ENCODE measurements around the gene RYR1.

RYR1 gene

GRCh38 chr19:38430931-38431330, 2.6 kb upstream of the RYR1 start:
- H3K9me3 ChIP-seq, result no peaks in the 10 kb centered on the region
- peaks cover 66% of the 10 kb centered on the region for H3K27me3 ChIP-seq
- H3K4me1 ChIP-seq (ENCODE audit: control insufficient read depth in 1 of 2, insufficient read depth in 1 of 2, low read depth in 1 of 2, low read length in 1 of 2), result peaks cover 11 to 18% of the 10 kb centered on the region in 2 experiments
- H3K4me3 ChIP-seq (ENCODE audit: low read depth in 1 of 2, low read length in 1 of 2), result no peak overlapping the region
- no peaks in the 10 kb centered on the region for H3K36me3 ChIP-seq
- TF ChIP-seq CTCF (IDR thresholded peaks at IDR 0.05), result no peak
- no peak overlapping the region for H3K27ac ChIP-seq

- H3K4me1 ChIP-seq (ENCODE audit: control insufficient read depth in 1 of 2, insufficient read depth in 1 of 2, low read depth in 1 of 2, low read length in 1 of 2), result peaks cover 4 to 8% of the 10 kb centered on the region in 2 experiments
- H3K27ac ChIP-seq, result no peak overlapping the region
- no peaks in the 10 kb centered on the region for H3K36me3 ChIP-seq
- H3K4me3 ChIP-seq (ENCODE audit: low read depth in 1 of 2, low read length in 1 of 2), result no peak overlapping the region
- H3K9me3 ChIP-seq, result no peaks in the 10 kb centered on the region
- H3K27me3 ChIP-seq, result peaks cover 60% of the 10 kb centered on the region
- no peak for TF ChIP-seq CTCF (IDR thresholded peaks at IDR 0.05)
Observed at GRCh38 chr19:38434549-38435051, 1.1 kb downstream of the RYR1 start.

GRCh38 chr19:38437295-38437694, 3.8 kb downstream of the RYR1 start:
- Histone ChIP-seq H3K4me1 (ENCODE audit: control insufficient read depth in 1 of 2, insufficient read depth in 1 of 2, low read depth in 1 of 2, low read length in 1 of 2) (peaks cover 4 to 8% of the 10 kb centered on the region in 2 experiments), H3K27me3 (peaks cover 39% of the 10 kb centered on the region), H3K36me3 (no peaks in the 10 kb centered on the region), H3K9me3 (no peaks in the 10 kb centered on the region), H3K4me3 (ENCODE audit: low read depth in 1 of 2, low read length in 1 of 2) (no peak overlapping the region), H3K27ac (no peak overlapping the region)
- TF ChIP-seq CTCF (IDR thresholded peaks at IDR 0.05), result no peak

GRCh38 chr19:38437917-38438316, 4.4 kb downstream of the RYR1 start:
- no peaks in the 10 kb centered on the region for H3K9me3 ChIP-seq
- H3K4me1 ChIP-seq (ENCODE audit: control insufficient read depth in 1 of 2, insufficient read depth in 1 of 2, low read depth in 1 of 2, low read length in 1 of 2), result peaks cover 4 to 8% of the 10 kb centered on the region in 2 experiments
- TF ChIP-seq CTCF (IDR thresholded peaks at IDR 0.05), result no peak
- H3K27ac ChIP-seq, result no peak overlapping the region
- H3K27me3 ChIP-seq, result peaks cover 35% of the 10 kb centered on the region
- no peak overlapping the region for H3K4me3 ChIP-seq (ENCODE audit: low read depth in 1 of 2, low read length in 1 of 2)
- H3K36me3 ChIP-seq, result no peaks in the 10 kb centered on the region

GRCh38 chr19:38440592-38440991, 7.1 kb downstream of the RYR1 start:
- Histone ChIP-seq H3K9me3 (no peaks in the 10 kb centered on the region), H3K27ac (no peak overlapping the region), H3K27me3 (peaks cover 8% of the 10 kb centered on the region), H3K4me1 (ENCODE audit: control insufficient read depth in 1 of 2, insufficient read depth in 1 of 2, low read depth in 1 of 2, low read length in 1 of 2) (no peaks in the 10 kb centered on the region), H3K36me3 (no peaks in the 10 kb centered on the region), H3K4me3 (ENCODE audit: low read depth in 1 of 2, low read length in 1 of 2) (no peak overlapping the region)
- TF ChIP-seq CTCF (IDR thresholded peaks at IDR 0.05), result no peak

Data from neutrophil (primary cell).